ENCODE data around the gene PHF5A. TPM values are rescaled to one million over a fixed set of nuclear protein-coding genes. Genes with fewer than 3 reads are reported as not detected.

PHF5A gene
- total RNA-seq (2022; extraction: Qiagen RNA extraction) = 56.7 to 74.3 TPM (median 61.5 TPM) in 5 replicates

GRCh38 chr22:41468381-41469217, at the start of gene PHF5A, which contains the start of gene ACO2:
TSS of gene PHF5A (minus strand) at chr22:41468692. CDS start at chr22:41468653, 39 bp downstream.
TSS of gene ACO2 (plus strand) at chr22:41469117. CDS start at chr22:41469147, 30 bp downstream.

GRCh38 chr22:41446639-41447434, 21.7 kb downstream of the PHF5A start, which contains the start of gene TOB2:
TSS of gene TOB2 (minus strand) at chr22:41446801. CDS start at chr22:41437345, 9,456 bp downstream.

Other genes with a start within 250 kb of the PHF5A start
- gene CHADL, start 227.8 kb downstream of the PHF5A start, total RNA-seq (2022; extraction: Qiagen RNA extraction) = not detected in 5 replicates
- 82.5 to 88.1 TPM (median 83.1 TPM) in 5 replicates for gene RANGAP1, start 182.5 kb downstream of the PHF5A start, total RNA-seq (2022; extraction: Qiagen RNA extraction)
- 20.5 to 22.9 TPM (median 22.4 TPM) in 5 replicates for gene ZC3H7B, start 167.2 kb downstream of the PHF5A start, total RNA-seq (2022; extraction: Qiagen RNA extraction)
- gene TEF, start 86.8 kb downstream of the PHF5A start, total RNA-seq (2022; extraction: Qiagen RNA extraction) = 0.99 to 1.2 TPM (median 1.1 TPM) in 5 replicates
- gene TOB2, start 21.9 kb downstream of the PHF5A start, total RNA-seq (2022; extraction: Qiagen RNA extraction) = 22.2 to 26.2 TPM (median 24.3 TPM) in 5 replicates
- gene ACO2, start 425 bp upstream of the PHF5A start, total RNA-seq (2022; extraction: Qiagen RNA extraction) = 45.5 to 53.8 TPM (median 48.6 TPM) in 5 replicates
- 26.5 to 47.0 TPM (median 40.6 TPM) in 5 replicates for gene POLR3H, start 75.8 kb upstream of the PHF5A start, total RNA-seq (2022; extraction: Qiagen RNA extraction)
- gene CSDC2, start 92.3 kb upstream of the PHF5A start, total RNA-seq (2022; extraction: Qiagen RNA extraction) = 1.8 to 2.8 TPM (median 2.4 TPM) in 5 replicates
- gene PMM1, start 121.1 kb upstream of the PHF5A start, total RNA-seq (2022; extraction: Qiagen RNA extraction) = 28.1 to 32.4 TPM (median 31.1 TPM) in 5 replicates
- 14.5 to 17.4 TPM (median 16.0 TPM) in 5 replicates for gene DESI1, start 152.4 kb upstream of the PHF5A start, total RNA-seq (2022; extraction: Qiagen RNA extraction)
- 284 to 337 TPM (median 309 TPM) in 5 replicates for gene XRCC6, start 152.6 kb upstream of the PHF5A start, total RNA-seq (2022; extraction: Qiagen RNA extraction)
- 90.5 to 200 TPM (median 175 TPM) in 5 replicates for gene SNU13, start 220.2 kb upstream of the PHF5A start, total RNA-seq (2022; extraction: Qiagen RNA extraction)
- gene MEI1, start 230.8 kb upstream of the PHF5A start, total RNA-seq (2022; extraction: Qiagen RNA extraction) = 0.25 TPM in 1 of 5 replicates, not detected in the others

All from A549 treated with Hydrocortisone at 1 μM for 4 hours (cell line).